Neural cell (in vitro differentiated cells): ENCODE data around the gene CSMD2. TPM values are rescaled to one million over a fixed set of nuclear protein-coding genes. Genes with fewer than 3 reads are reported as not detected.

ENCODE experiments used
- H2AFZ ChIP-seq: fragments of 200-600, 300-800 bp; sonication (generic), shearing (Covaris generic); 2 replicates; pipeline ENCODE4 v1.6.0; 2014; ENCODE audit warnings: low read depth, mild to moderate bottlenecking, antibody characterized with exemption, low read length, moderate library complexity
- H3F3A ChIP-seq: fragments of 200-600 bp; shearing (Covaris generic); 2 replicates; pipeline ENCODE4 v1.6.1; 2016; ENCODE audit warnings: mild to moderate bottlenecking, moderate library complexity, mixed read lengths, antibody characterized with exemption, low read length; ENCODE audit not compliant: insufficient read depth, poor library complexity, severe bottlenecking
- H3K27ac ChIP-seq: fragments of 200-600, 300-800 bp; sonication (generic), shearing (Covaris generic); 2 replicates; pipeline ENCODE4 v1.5.1; 2014; ENCODE audit warnings: mild to moderate bottlenecking, low read length, moderate library complexity
- H3K27me3 ChIP-seq: fragments of 300-800, 200-600 bp; sonication (generic), shearing (Covaris generic); 2 replicates; pipeline ENCODE4 v1.6.0; 2014; ENCODE audit warnings: mild to moderate bottlenecking, low read depth, low read length, moderate library complexity; ENCODE audit not compliant: insufficient read depth
- H3K36me3 ChIP-seq: fragments of 300-800, 200-600 bp; sonication (generic), shearing (Covaris generic); 2 replicates; pipeline ENCODE4 v1.5.1; 2014; ENCODE audit warnings: mild to moderate bottlenecking, antibody characterized with exemption, low read length, moderate library complexity; ENCODE audit not compliant: insufficient read depth
- H3K4me2 ChIP-seq: fragments of 300-800, 200-600 bp; sonication (generic), shearing (Covaris generic); 2 replicates; pipeline ENCODE4 v1.6.0; 2014; ENCODE audit warnings: mild to moderate bottlenecking, low read length
- H3K4me3 ChIP-seq: fragments of 300-800, 200-600 bp; sonication (generic), shearing (Covaris generic); 2 replicates; pipeline ENCODE4 v1.5.1; 2014; ENCODE audit warnings: mild to moderate bottlenecking, low read length, moderate library complexity
- H3K79me2 ChIP-seq: fragments of 200-600 bp; shearing (Covaris generic); replicated peaks from 2 replicates; pipeline ENCODE4 v1.6.0; 2014; ENCODE audit warnings: mild to moderate bottlenecking, low read length, moderate library complexity; ENCODE audit not compliant: insufficient read depth
- H3K9ac ChIP-seq: fragments of 300-800, 200-600 bp; sonication (generic), shearing (Covaris generic); 2 replicates; pipeline ENCODE4 v1.6.1; 2016; ENCODE audit warnings: mild to moderate bottlenecking, low read length, mixed read lengths
- H3K9me2 ChIP-seq: fragments of 200-600 bp; shearing (Covaris generic); 2 replicates; pipeline ENCODE4 v1.6.1; 2016; ENCODE audit warnings: mild to moderate bottlenecking, low read length, mixed read lengths; ENCODE audit not compliant: insufficient read depth
- H3K9me3 ChIP-seq: fragments of 200-600, 300-800 bp; sonication (generic), shearing (Covaris generic); 2 replicates; pipeline ENCODE4 v1.6.1; 2016; ENCODE audit warnings: mild to moderate bottlenecking, mixed run types, low read length, moderate library complexity, mixed read lengths
- H4K20me1 ChIP-seq: fragments of 200-600 bp; shearing (Covaris generic); 2 replicates; pipeline ENCODE4 v1.6.1; 2016; ENCODE audit warnings: mild to moderate bottlenecking, mixed run types; ENCODE audit not compliant: insufficient read depth
- EP300 ChIP-seq: fragments of 450-650 bp; conservative IDR thresholded peaks from 2 replicates; pipeline ENCODE4 v1.6.1; 2014; ENCODE audit warnings: antibody characterized with exemption, mild to moderate bottlenecking, moderate library complexity; ENCODE audit not compliant: poor library complexity, severe bottlenecking
- EZH2 ChIP-seq: fragments of 200-600, 300-800 bp; shearing (Covaris generic), sonication (generic); IDR thresholded peaks from 2 replicates; pipeline ENCODE4 v1.6.1; 2014; ENCODE audit warnings: antibody characterized with exemption, low read length, borderline replicate concordance, mild to moderate bottlenecking; ENCODE audit not compliant: insufficient read depth, poor library complexity, severe bottlenecking
- MXI1 ChIP-seq: fragments of 450-650 bp; conservative IDR thresholded peaks from 2 replicates; pipeline ENCODE4 v1.6.1; 2014; ENCODE audit warnings: antibody characterized with exemption, mild to moderate bottlenecking; ENCODE audit not compliant: poor library complexity, severe bottlenecking
- POLR2AphosphoS5 ChIP-seq: IDR thresholded peaks from 2 replicates; pipeline ENCODE4 v1.6.1; 2012
- RAD21 ChIP-seq: fragments of 450-650 bp; conservative IDR thresholded peaks from 2 replicates; pipeline ENCODE4 v1.6.1; 2014; ENCODE audit warnings: antibody characterized with exemption, mild to moderate bottlenecking, moderate library complexity
- REST ChIP-seq: IDR thresholded peaks from 2 replicates; pipeline ENCODE4 v1.6.1; 2012; ENCODE audit warnings: borderline replicate concordance
- SMC3 ChIP-seq: fragments of 450-650 bp; conservative IDR thresholded peaks from 2 replicates; pipeline ENCODE4 v1.6.1; 2014; ENCODE audit warnings: antibody characterized with exemption, mild to moderate bottlenecking, moderate library complexity; ENCODE audit not compliant: poor library complexity
- TAF1 ChIP-seq: IDR thresholded peaks from 2 replicates; pipeline ENCODE4 v1.6.1; 2012; ENCODE audit warnings: low read depth
- polyA plus RNA-seq: library from polyadenylated mRNA; depleted of rRNA; stranded (reverse); fragments of >200 nt; gene quantifications from 2 replicates; pipeline ENCODE4 v1.2.3, GENCODE V29; 2014
- TF ChIP-seq, protein P1 (sequence below): fragments of 450-650 bp; IDR thresholded peaks from 2 replicates; pipeline ENCODE4 v1.5.1; 2014; ENCODE audit warnings: antibody characterized with exemption, mild to moderate bottlenecking, moderate library complexity; ENCODE audit not compliant: poor library complexity, severe bottlenecking

The CSMD2 gene
- polyA plus RNA-seq, 1 donor from 2014 or later: 9.6 TPM

DNA sequence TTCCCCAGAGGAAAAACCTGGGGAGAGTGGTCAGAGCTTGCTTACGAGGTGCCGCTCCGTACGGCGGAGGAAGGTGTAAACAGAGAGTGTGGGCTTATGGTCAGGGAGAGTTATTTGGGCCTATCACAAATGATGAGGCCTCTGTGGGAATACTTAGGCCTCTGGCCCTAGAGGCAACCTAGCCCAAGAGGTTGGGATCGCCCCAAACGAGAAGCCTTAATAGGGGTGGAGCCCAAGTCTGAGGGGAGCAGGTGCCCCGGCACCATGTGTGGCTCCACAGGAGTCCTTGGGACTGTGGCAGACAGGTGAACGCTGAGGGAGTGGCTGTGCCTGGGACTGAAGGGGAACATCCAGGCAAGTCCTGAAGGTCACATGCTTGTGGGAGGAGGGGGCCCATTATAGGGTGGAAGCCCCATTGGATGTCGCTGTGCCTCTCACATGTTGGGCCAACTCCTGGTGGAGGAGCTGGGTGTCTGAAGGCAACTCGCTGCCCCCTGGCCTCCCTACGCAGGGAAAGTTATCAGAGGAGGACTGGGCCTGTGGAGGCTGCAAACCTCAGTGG, 557.5 kb downstream of the CSMD2 start:
- Histone ChIP-seq H3K9ac (no peak overlapping the region), H3K36me3 (peaks cover 18% of the 10 kb centered on the region), H3K79me2 (no peaks in the 10 kb centered on the region), H3K27ac (no peak overlapping the region), H3K4me2 (no peak overlapping the region), H3F3A (no peaks in the 10 kb centered on the region), H3K9me3 (no peaks in the 10 kb centered on the region), H3K4me3 (no peak overlapping the region), H3K27me3 (no peaks in the 10 kb centered on the region), H4K20me1 (no peaks in the 10 kb centered on the region), H3K9me2 (no peaks in the 10 kb centered on the region), H2AFZ (no peak overlapping the region)
- TF ChIP-seq EZH2 (no peak), REST (no peak), SMC3 (no peak), RAD21 (no peak), MXI1 (no peak)
- TF ChIP-seq, protein P1, sequence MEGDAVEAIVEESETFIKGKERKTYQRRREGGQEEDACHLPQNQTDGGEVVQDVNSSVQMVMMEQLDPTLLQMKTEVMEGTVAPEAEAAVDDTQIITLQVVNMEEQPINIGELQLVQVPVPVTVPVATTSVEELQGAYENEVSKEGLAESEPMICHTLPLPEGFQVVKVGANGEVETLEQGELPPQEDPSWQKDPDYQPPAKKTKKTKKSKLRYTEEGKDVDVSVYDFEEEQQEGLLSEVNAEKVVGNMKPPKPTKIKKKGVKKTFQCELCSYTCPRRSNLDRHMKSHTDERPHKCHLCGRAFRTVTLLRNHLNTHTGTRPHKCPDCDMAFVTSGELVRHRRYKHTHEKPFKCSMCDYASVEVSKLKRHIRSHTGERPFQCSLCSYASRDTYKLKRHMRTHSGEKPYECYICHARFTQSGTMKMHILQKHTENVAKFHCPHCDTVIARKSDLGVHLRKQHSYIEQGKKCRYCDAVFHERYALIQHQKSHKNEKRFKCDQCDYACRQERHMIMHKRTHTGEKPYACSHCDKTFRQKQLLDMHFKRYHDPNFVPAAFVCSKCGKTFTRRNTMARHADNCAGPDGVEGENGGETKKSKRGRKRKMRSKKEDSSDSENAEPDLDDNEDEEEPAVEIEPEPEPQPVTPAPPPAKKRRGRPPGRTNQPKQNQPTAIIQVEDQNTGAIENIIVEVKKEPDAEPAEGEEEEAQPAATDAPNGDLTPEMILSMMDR: no peak

DNA sequence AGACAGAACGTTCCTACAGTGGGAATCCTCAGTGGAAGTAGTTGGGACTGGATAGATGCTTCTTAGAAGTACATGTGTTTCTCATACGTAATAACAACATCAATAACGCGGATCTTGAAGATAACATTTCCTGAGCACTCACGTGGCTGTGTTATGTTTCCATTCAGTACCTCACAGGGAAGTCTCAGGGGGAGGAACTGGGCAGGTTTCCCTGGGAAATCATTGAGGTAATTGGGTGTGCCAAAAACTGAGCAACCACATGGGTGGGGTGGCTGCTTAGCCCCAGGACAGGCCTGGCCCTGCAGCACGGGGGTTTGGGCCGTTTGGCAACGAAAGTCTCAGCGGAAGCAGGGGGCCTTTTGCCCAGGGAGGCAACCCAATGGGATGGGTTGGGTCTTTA, 558.8 kb downstream of the CSMD2 start:
- no peaks in the 10 kb centered on the region for H3F3A ChIP-seq
- no peak overlapping the region for H3K9ac ChIP-seq
- no peak overlapping the region for H2AFZ ChIP-seq
- no peaks in the 10 kb centered on the region for H4K20me1 ChIP-seq
- H3K4me2 ChIP-seq: no peak overlapping the region
- no peaks in the 10 kb centered on the region for H3K9me2 ChIP-seq
- no peaks in the 10 kb centered on the region for H3K27me3 ChIP-seq
- no peaks in the 10 kb centered on the region for H3K9me3 ChIP-seq
- H3K27ac ChIP-seq: no peak overlapping the region
- H3K36me3 ChIP-seq: peaks cover 18% of the 10 kb centered on the region
- no peak for TF ChIP-seq MXI1
- no peak overlapping the region for H3K4me3 ChIP-seq
- H3K79me2 ChIP-seq: no peaks in the 10 kb centered on the region

- no peak overlapping the region for H3K27ac ChIP-seq
- H3K9me3 ChIP-seq: no peaks in the 10 kb centered on the region
- no peaks in the 10 kb centered on the region for H3K9me2 ChIP-seq
- H2AFZ ChIP-seq: no peak overlapping the region
- H3K9ac ChIP-seq: no peak overlapping the region
- no peak overlapping the region for H3K4me3 ChIP-seq
- TF ChIP-seq POLR2AphosphoS5 (no peak), MXI1 (no peak), TAF1 (no peak), SMC3 (no peak), EP300 (no peak), REST (no peak), RAD21 (no peak)
- TF ChIP-seq, protein P1: no peak
- no peaks in the 10 kb centered on the region for H3K79me2 ChIP-seq
- H3K36me3 ChIP-seq: peaks cover 20% of the 10 kb centered on the region
- no peak overlapping the region for H3K4me2 ChIP-seq
- no peaks in the 10 kb centered on the region for H4K20me1 ChIP-seq
- H3F3A ChIP-seq: no peaks in the 10 kb centered on the region
- no peaks in the 10 kb centered on the region for H3K27me3 ChIP-seq
Measured at GRCh38 chr1:33602271-33602670, 562.8 kb downstream of the CSMD2 start.
